Nephron (organoid): ENCODE measurements around the gene PAK5.

Experiments used
- H3K27ac Mint-ChIP-seq, 3 experiments: 2 replicates each; pipeline ENCODE4 v1.8.0; 2020; ENCODE audit warnings: mixed read lengths in 3 of 3, mild to moderate bottlenecking in 2 of 3, moderate library complexity in 1 of 3
- H3K27me3 Mint-ChIP-seq: 2 replicates; pipeline ENCODE4 v1.8.0; 2021; ENCODE audit warnings: low read depth, mild to moderate bottlenecking, moderate library complexity, mixed read lengths
- H3K36me3 Mint-ChIP-seq: 2 replicates; pipeline ENCODE4 v1.8.0; 2020; ENCODE audit warnings: low read depth, mixed read lengths
- H3K4me1 Mint-ChIP-seq: 2 replicates; pipeline ENCODE4 v1.8.0; 2020; ENCODE audit warnings: mixed read lengths
- H3K4me3 Mint-ChIP-seq, 3 experiments: 2 replicates each; pipeline ENCODE4 v1.8.0; 2020; ENCODE audit warnings: mild to moderate bottlenecking in 3 of 3, mixed read lengths in 3 of 3, moderate library complexity in 2 of 3
- H3K9me3 Mint-ChIP-seq: 2 replicates; pipeline ENCODE4 v1.8.0; 2020; ENCODE audit warnings: mixed read lengths
- TF ChIP-seq, protein P1 (sequence below), 3 experiments: fragments of 200-600 bp; sonication (generic); IDR thresholded peaks; one replicate each; pipeline ENCODE4 v1.5.0; 2021; ENCODE audit warnings: antibody characterized with exemption in 3 of 3; ENCODE audit not compliant: unreplicated experiment in 3 of 3

The PAK5 gene

GRCh38 chr20:9741996-9742395 lies 96.9 kb downstream of the PAK5 start:
- Mint-ChIP-seq H3K9me3 (peaks cover 8% of the 10 kb centered on the region), H3K27me3 (no peaks in the 10 kb centered on the region), H3K4me3 (no peak overlapping the region), H3K4me1 (peaks cover 19% of the 10 kb centered on the region), H3K27ac (no peak overlapping the region), H3K36me3 (no peaks in the 10 kb centered on the region)
- TF ChIP-seq, protein P1, sequence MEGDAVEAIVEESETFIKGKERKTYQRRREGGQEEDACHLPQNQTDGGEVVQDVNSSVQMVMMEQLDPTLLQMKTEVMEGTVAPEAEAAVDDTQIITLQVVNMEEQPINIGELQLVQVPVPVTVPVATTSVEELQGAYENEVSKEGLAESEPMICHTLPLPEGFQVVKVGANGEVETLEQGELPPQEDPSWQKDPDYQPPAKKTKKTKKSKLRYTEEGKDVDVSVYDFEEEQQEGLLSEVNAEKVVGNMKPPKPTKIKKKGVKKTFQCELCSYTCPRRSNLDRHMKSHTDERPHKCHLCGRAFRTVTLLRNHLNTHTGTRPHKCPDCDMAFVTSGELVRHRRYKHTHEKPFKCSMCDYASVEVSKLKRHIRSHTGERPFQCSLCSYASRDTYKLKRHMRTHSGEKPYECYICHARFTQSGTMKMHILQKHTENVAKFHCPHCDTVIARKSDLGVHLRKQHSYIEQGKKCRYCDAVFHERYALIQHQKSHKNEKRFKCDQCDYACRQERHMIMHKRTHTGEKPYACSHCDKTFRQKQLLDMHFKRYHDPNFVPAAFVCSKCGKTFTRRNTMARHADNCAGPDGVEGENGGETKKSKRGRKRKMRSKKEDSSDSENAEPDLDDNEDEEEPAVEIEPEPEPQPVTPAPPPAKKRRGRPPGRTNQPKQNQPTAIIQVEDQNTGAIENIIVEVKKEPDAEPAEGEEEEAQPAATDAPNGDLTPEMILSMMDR (IDR thresholded peaks at IDR 0.05; ENCODE audit: unreplicated experiment in 3 of 3): no peak

DNA sequence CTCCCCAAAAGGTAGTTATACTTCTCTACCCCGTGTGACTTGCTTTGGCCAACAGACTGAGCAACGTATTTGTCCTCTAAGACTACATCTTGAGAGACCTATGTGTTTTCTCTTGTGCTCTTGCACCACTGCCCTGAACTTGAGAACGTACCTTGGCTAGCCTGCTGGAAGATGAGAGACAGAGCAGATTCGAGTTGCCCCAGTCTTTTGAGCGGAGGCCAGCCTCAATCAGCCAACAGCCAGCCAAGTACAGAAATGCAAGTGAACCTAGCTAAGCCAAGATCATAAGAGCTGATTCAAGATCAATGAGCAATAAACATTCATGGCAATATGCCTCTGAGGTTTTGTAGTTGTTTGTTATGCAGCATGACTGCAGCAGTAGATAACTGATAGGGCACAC lies 98.4 kb downstream of the PAK5 start:
- Mint-ChIP-seq H3K27me3 (no peaks in the 10 kb centered on the region), H3K4me1 (peaks cover 19% of the 10 kb centered on the region), H3K27ac (no peak overlapping the region), H3K4me3 (no peak overlapping the region), H3K36me3 (no peaks in the 10 kb centered on the region), H3K9me3 (peaks cover 13% of the 10 kb centered on the region)
- TF ChIP-seq, protein P1 (IDR thresholded peaks at IDR 0.05; ENCODE audit: unreplicated experiment in 3 of 3): no peak

DNA sequence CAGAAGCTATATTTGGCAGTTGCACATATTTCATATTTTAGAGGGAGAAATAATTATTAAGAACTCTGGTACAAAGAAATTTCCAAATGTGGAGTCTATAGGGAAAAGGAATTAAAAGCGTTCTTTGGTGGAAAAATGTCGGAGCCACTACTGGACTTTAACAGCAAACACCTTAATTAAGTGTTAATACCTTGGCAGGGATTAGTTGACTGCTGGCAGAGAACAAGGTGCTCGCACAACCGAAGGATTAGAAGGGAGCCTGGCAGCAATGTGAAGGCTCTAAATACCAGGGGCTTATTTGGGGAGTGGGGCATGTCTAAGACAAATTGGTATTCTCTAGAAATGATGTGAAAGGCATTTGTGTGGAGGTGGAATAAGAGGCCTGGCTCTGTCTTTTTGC lies 98.9 kb downstream of the PAK5 start:
- H3K9me3 Mint-ChIP-seq: peaks cover 13% of the 10 kb centered on the region
- no peaks in the 10 kb centered on the region for H3K27me3 Mint-ChIP-seq
- peaks cover 2% of the 10 kb centered on the region for H3K36me3 Mint-ChIP-seq
- H3K4me3 Mint-ChIP-seq: no peak overlapping the region
- peaks cover 19% of the 10 kb centered on the region for H3K4me1 Mint-ChIP-seq
- no peak overlapping the region for H3K27ac Mint-ChIP-seq
- TF ChIP-seq, protein P1 (IDR thresholded peaks at IDR 0.05; ENCODE audit: unreplicated experiment in 3 of 3): no peak

- peaks cover 19% of the 10 kb centered on the region for H3K4me1 Mint-ChIP-seq
Observed at GRCh38 chr20:9736373-9736772, 102.5 kb downstream of the PAK5 start.

DNA sequence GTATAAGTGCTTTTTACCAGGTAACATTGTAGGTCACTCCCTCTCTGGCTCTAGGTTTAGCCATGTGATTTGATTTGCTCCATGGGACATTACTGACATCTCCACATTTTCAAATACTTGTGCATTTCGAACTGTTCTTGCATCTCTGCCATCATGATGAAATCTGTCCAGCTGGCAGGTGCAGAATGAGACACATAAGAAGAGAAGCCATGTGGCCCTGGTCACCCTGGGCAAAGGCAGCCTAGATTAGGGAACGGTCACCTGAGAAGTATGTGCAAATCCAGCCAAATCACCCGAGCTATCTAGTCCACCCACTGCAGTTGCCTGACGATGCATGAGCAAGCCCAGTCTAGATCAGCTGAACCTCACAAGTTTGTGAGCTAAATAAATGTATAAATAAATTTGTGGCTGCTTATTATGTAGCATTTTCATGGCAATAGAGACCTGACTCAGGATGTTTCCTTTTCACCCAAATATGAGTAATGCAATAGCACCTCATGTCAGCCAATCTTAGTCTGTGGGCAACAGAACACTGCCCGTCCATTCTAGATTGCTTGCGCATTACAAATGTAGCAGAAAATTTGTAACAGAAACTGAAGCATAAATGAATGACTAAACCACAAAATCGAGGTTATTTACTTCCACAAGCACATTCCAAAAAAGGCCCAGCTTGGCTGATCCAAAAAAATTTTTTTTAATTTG lies 115.2 kb downstream of the PAK5 start:
- Mint-ChIP-seq H3K4me1 (no peaks in the 10 kb centered on the region), H3K27me3 (peaks cover 3% of the 10 kb centered on the region), H3K27ac (no peak overlapping the region), H3K36me3 (no peaks in the 10 kb centered on the region), H3K4me3 (no peak overlapping the region), H3K9me3 (no peaks in the 10 kb centered on the region)
- TF ChIP-seq, protein P1 (IDR thresholded peaks at IDR 0.05; ENCODE audit: unreplicated experiment in 3 of 3): no peak

More at GRCh38 chr20:9736373-9736772, 102.5 kb downstream of the PAK5 start:
- H3K4me3 Mint-ChIP-seq: no peak overlapping the region
- H3K27me3 Mint-ChIP-seq: no peaks in the 10 kb centered on the region
- H3K9me3 Mint-ChIP-seq: peaks cover 8% of the 10 kb centered on the region
- H3K36me3 Mint-ChIP-seq: peaks cover 4% of the 10 kb centered on the region
- TF ChIP-seq, protein P1 (IDR thresholded peaks at IDR 0.05; ENCODE audit: unreplicated experiment in 3 of 3): no peak
- no peak overlapping the region for H3K27ac Mint-ChIP-seq

DNA sequence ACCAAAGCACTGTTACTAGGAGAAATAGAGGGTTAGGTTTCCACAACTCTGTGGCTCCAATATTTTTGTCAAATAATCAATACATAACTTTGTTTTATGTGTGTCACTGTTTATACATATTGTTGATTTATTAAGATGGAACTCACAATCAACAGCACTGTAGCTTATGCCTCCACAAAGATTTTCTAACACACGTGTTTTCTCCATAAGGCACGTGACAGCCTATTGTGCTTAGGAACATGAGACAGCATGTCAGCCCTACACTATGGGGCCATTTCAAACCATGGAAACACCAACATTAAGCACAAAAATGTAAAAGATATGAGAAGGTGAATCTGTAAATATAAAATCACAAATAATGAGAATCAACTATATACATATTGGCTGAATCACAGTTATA lies 127.0 kb downstream of the PAK5 start:
- Mint-ChIP-seq H3K4me3 (no peak overlapping the region), H3K27me3 (no peaks in the 10 kb centered on the region), H3K36me3 (no peaks in the 10 kb centered on the region), H3K4me1 (no peaks in the 10 kb centered on the region), H3K9me3 (peaks cover 6% of the 10 kb centered on the region), H3K27ac (no peak overlapping the region)
- TF ChIP-seq, protein P1 (IDR thresholded peaks at IDR 0.05; ENCODE audit: unreplicated experiment in 3 of 3): no peak
